Activated T-cell treated with anti-CD3 and anti-CD28 coated beads for 24 hours (primary cell): Measurements from ENCODE around the gene PTPN18.

Experiments used
- DNase-seq: peaks from one replicate; pipeline ENCODE4 v3.0.0-alpha.2; 2020; ENCODE audit warnings: low read depth

The PTPN18 gene

GRCh38 chr2:130339885-130340745, 15.7 kb upstream of the PTPN18 start:
- no peak for DNase-seq

- DNase-seq: no peak
These were observed 14.3 kb upstream of the PTPN18 start for GRCh38 chr2:130341562-130342019.

- peak; percentile 82 for DNase-seq
These were observed 13.8 kb upstream of the PTPN18 start for GRCh38 chr2:130342020-130342532.

- DNase-seq: peak; percentile 94
These were observed 13.2 kb upstream of the PTPN18 start, which contains the start of gene IMP4 for GRCh38 chr2:130342533-130343275. IMP4 (plus strand) TSS chr2:130342897; CDS start chr2:130342933, 36 bp downstream.

- no peak for DNase-seq
These were observed 11.3 kb upstream of the PTPN18 start for GRCh38 chr2:130344578-130344977.

GRCh38 chr2:130345091-130345490, 10.8 kb upstream of the PTPN18 start:
- no peak for DNase-seq

- no peak for DNase-seq
These were observed 10.2 kb upstream of the PTPN18 start for GRCh38 chr2:130345611-130346010.

- no peak for DNase-seq
These were observed 9.7 kb upstream of the PTPN18 start for GRCh38 chr2:130346041-130346740.

GRCh38 chr2:130346741-130347066, 9.2 kb upstream of the PTPN18 start:
- no peak for DNase-seq

GRCh38 chr2:130347220-130347925, 8.5 kb upstream of the PTPN18 start:
- no peak for DNase-seq

GRCh38 chr2:130349174-130349573, 6.7 kb upstream of the PTPN18 start:
- no peak for DNase-seq

- DNase-seq: no peak
These were observed 4.1 kb upstream of the PTPN18 start for GRCh38 chr2:130351711-130352110.

GRCh38 chr2:130352237-130352636, 3.6 kb upstream of the PTPN18 start:
- no peak for DNase-seq

GRCh38 chr2:130353291-130354138, 2.3 kb upstream of the PTPN18 start:
- no peak for DNase-seq

GRCh38 chr2:130354139-130354428, 1.8 kb upstream of the PTPN18 start:
- no peak for DNase-seq

- DNase-seq: no peak
These were observed 681 bp upstream of the PTPN18 start for GRCh38 chr2:130355172-130355577.

- no peak for DNase-seq
These were observed 2.0 kb downstream of the PTPN18 start for GRCh38 chr2:130357864-130358263.

- no peak for DNase-seq
These were observed 2.8 kb downstream of the PTPN18 start for GRCh38 chr2:130358420-130359350.

- no peak for DNase-seq
These were observed 3.6 kb downstream of the PTPN18 start for GRCh38 chr2:130359466-130359865.

GRCh38 chr2:130363479-130363878, 7.6 kb downstream of the PTPN18 start:
- DNase-seq: no peak
